Measurements from ENCODE around the gene ID3. TPM values are rescaled to one million over a fixed set of nuclear protein-coding genes. Genes with fewer than 3 reads are reported as not detected.
A peak's percentile ranks its signal among the peaks of the same experiment; 100 is the strongest.

Gene ID3
- total RNA-seq, 1 experiment from 2014 or later, result 119 TPM

GRCh38 chr1:23555986-23556634, 3.2 kb downstream of the ID3 start:
- Histone ChIP-seq H3K23ac (ENCODE audit: insufficient read length, low read depth, low read length) (no peak overlapping the region), H4K20me1 (ENCODE audit: control insufficient read depth, insufficient read depth, insufficient read length) (no peaks in the 10 kb centered on the region), H4K5ac (ENCODE audit: insufficient read length, low read depth, low read length) (peak overlapping the region; percentile 18), H3K27ac (ENCODE audit: insufficient read length, low read depth, low read length) (peak overlapping the region; percentile 82), H2BK120ac (ENCODE audit: low read depth, low read length, poor library complexity, severe bottlenecking) (no peak overlapping the region), H2BK12ac (ENCODE audit: insufficient read length, low read depth, low read length) (no peak overlapping the region), H3K56ac (ENCODE audit: insufficient read length, low read depth, low read length) (no peak overlapping the region), H3K9ac (ENCODE audit: extremely low read depth, insufficient read length, low read length) (peak overlapping the region; percentile 32), H4K8ac (replicated peaks; ENCODE audit: insufficient read length, low read depth, low read length) (no peak overlapping the region), H3K9me3 (ENCODE audit: control insufficient read depth, low read depth, low read length) (no peaks in the 10 kb centered on the region), H2AK5ac (ENCODE audit: insufficient read length, low read length) (no peak overlapping the region), H2BK20ac (ENCODE audit: low read depth, low read length, poor library complexity, severe bottlenecking) (no peak overlapping the region), H3K27me3 (ENCODE audit: insufficient read depth, low read length) (no peaks in the 10 kb centered on the region), H3K79me2 (ENCODE audit: insufficient read depth, low read length) (peaks cover 7% of the 10 kb centered on the region; the same call in 1 of the 2 replicates), H2BK5ac (ENCODE audit: insufficient read length, low read length) (no peak overlapping the region), H3K14ac (ENCODE audit: insufficient read depth, low read length) (no peak overlapping the region), H2AFZ (ENCODE audit: low read length) (no peak overlapping the region), H3K23me2 (ENCODE audit: insufficient read length, low read depth, low read length, poor library complexity, severe bottlenecking) (peaks cover 29% of the 10 kb centered on the region), H3K79me1 (ENCODE audit: insufficient read depth, low read depth, low read length, poor library complexity, severe bottlenecking) (no peaks in the 10 kb centered on the region), H4K91ac (ENCODE audit: insufficient read length, low read depth, low read length) (no peak overlapping the region), H2BK15ac (ENCODE audit: low read depth, low read length) (no peak overlapping the region), H3K4me1 (ENCODE audit: insufficient read depth, low read length) (peaks cover 11% of the 10 kb centered on the region; the same call in 1 of the 2 replicates), H3K18ac (ENCODE audit: insufficient read length, low read depth, low read length) (peak overlapping the region; percentile 20), H3K4ac (ENCODE audit: low read depth, low read length) (no peak overlapping the region), H3T11ph (ENCODE audit: low read length) (no peak overlapping the region), H3K4me2 (ENCODE audit: insufficient read depth, insufficient read length, low read length) (peak overlapping the region; percentile 82)
- peak overlapping the region; percentile 94 to 99 (median 97) for H3K27ac Mint-ChIP-seq
- H3K9me3 Mint-ChIP-seq, result no peaks in the 10 kb centered on the region; a peak in 1 of 5 replicates
- peaks cover 11 to 20% (median 13%) of the 10 kb centered on the region in 3 experiments; a peak in 6 of 7 replicates for H3K36me3 Mint-ChIP-seq (ENCODE audit: insufficient read depth in 1 of 3, low read depth in 3 of 3)
- no CpG with 5 or more reads among the region's 9 CpGs for WGBS (ENCODE audit: extremely low coverage, insufficient read length, low lambda C conversion rate)
- H3K4me3 Mint-ChIP-seq, result peak overlapping the region; percentile 86 to 91
- peaks cover 36% of the 10 kb centered on the region for H3K27me3 Mint-ChIP-seq (ENCODE audit: low read depth)
- peaks cover 66 to 78% of the 10 kb centered on the region in 2 experiments for H3K4me1 Mint-ChIP-seq
- TF ChIP-seq CTCF (conservative IDR thresholded peaks at IDR 0.05), result no peak
- DNase-seq, result peak; percentile 95
